GM19467 (cell line): ENCODE results near the gene LCORL.
"Not testable (repeated sequence)": the region's sequence is repeated elsewhere in the genome, so short reads cannot be mapped to it uniquely, and the experiment has no call there.

Experiments
- ATAC-seq: cut with Tn5 transposase; IDR thresholded peaks from one replicate; pipeline ENCODE4 v1.9.1; 2021; ENCODE audit warnings: mild to moderate bottlenecking, moderate library complexity; ENCODE audit not compliant: unreplicated experiment

LCORL gene

DNA sequence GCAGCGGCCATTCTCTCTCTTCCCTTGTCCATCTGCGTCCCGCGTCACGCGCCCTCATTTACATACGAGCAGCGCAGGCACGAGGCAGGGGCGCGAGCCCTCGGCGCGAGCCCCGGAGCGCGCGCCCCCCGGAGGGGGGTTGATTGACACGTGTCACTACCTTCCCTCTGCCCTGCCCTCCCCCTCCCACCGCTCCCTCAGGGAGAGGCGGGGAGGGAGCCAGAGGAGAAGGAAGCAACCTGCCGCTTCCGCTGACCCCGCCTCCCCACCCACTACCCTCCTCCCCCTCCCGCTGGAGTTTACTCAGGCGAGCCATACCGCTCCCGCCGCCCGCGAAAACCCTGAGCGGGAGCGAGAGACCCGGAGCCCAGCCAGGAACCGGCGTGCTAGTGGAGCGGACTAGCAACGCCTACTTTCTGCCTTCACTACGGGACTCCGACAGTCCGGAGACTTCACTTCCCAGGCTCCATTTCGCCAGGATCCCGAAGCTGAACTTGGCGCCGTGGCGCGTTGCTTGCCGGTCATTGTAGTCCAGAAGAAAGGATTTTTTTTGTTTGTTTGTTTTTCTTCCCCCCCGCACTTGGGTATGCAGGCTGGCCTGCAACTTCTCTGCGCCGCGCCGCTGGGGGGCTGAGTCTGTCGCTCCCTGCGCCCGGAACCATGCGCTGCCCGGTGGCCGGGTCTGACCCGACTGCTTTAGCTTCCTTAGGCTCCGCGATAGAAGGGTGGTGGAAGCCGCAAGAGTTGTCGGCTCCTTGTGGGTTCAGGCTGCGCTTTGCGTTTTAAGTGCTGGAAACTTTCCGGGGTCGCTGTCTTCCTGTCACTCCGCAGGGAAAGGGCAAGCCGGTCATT, at the start of gene LCORL:
LCORL (minus strand) TSS at position 36 of the 852 bp plus-strand sequence; CDS start at position 32, 4 bp downstream.
- peak; percentile 72 for ATAC-seq

DNA sequence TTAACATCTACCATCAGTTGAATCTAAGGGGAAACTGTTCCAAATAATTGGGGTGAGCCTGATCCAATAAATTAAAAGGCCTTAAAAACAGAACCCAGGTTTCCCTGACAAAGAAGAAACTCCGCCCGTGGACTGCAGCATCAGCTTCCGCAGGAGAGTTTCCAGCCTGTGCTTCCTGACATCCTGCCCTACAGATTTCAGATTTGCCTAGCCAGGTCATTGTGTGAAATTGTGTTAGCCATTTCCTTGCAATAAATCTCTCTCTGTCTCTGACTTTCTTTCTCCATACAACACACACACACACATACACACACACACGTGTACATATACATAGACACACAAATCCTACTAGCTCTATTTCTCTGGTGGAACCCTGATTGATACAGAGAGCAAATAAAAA, 48.3 kb upstream of the LCORL start:
- ATAC-seq = no peak

DNA sequence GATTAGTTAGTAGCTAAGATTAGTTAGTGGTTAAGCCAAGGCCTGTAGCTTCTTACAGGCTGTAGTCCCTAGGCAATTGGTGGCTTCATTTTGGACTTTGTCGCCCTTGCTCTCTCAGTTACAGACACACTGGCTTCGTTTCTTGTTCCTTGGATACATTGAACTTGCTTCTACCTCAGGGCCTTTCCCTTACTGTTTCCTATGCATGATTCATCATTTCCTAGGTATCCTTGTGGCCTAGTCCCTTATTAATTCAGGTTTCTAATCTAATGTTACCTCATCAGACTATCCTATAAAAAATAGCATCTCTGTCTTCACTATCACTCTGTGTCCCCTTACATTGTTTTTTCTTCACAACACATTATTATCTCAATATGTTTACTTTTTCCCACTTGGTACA, 45.5 kb upstream of the LCORL start:
- no peak for ATAC-seq

- no peak for ATAC-seq
Measured at GRCh38 chr4:18063079-18063478, 41.5 kb upstream of the LCORL start.

DNA sequence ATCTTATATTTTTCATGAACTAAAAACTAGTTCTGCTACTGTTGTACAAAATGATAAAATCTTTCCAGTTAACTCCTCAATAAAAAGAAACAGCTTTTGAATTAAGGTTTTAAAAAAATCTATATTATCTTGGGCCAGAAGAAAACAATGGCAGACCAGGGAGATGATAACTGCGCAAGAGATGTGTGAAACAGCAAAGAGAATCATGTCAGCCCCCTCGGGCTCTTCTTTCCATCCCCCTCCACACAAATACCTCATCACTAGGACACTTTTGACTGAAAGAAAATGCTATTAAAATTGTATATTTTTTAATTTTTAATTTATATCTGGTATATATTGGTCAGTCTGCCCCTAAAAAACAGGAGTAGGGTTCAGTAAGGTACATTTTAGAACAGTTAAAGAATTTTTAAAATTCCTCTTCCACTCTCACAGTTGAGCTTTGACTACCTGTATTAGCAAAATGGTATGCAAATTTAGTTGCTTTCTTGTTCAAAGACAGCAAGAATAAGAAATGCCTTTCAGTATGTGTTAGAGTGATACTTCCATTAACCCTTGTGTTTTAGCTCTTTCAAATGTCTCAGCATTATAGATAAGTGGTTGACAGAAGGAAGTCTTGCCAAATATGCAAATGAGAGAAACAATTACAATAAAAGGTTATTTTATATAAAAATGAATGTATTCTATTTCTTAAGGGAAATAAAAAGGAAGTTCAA, 36.4 kb upstream of the LCORL start:
- ATAC-seq = peak; percentile 62

DNA sequence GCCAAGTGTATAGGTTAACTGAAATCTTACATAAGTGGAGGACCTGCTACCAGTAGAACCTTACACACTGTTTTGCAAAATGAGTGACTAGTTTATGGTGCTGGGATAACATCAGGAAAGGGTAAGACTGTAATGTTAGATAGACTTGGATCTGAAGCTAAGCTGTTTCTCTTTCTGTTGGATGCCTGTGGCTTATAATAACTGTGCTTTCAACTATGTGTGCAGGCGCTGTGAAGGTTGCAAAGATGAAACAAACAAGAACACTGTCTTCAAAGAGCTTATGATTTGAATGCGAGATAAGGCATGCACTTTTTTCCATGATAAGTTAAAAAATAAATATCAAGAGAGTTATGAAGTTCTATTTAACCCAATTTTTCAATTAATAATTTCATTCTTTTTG, 34.5 kb upstream of the LCORL start:
- ATAC-seq = no peak

GRCh38 chr4:18052158-18052557, 30.6 kb upstream of the LCORL start:
- no peak for ATAC-seq

GRCh38 chr4:18051281-18051680, 29.7 kb upstream of the LCORL start:
- no peak for ATAC-seq

GRCh38 chr4:18050448-18050847, 28.9 kb upstream of the LCORL start:
- no peak for ATAC-seq

- ATAC-seq = no peak
Measured at GRCh38 chr4:18049446-18049845, 27.9 kb upstream of the LCORL start.

GRCh38 chr4:18042754-18043153, 21.2 kb upstream of the LCORL start:
- ATAC-seq = no peak

DNA sequence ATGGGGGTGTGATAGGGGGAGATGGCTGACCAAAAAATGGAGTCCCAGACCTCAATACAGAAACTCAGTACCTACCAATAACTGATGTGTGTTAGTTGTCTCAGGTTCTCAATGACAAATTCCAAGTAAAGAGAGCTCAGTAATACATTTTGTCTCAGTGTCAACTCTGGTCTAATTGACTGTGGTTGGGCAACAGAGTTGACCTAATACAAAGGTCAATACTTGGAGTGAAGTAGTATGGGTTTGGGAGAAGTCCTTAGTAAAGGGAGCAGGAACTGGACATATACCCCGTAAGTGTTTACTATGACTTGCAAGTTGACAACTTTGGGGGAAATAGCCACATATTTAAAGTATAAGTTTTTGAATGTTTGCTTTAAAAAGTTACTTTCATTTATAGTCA, 20.5 kb upstream of the LCORL start:
- ATAC-seq = no peak

DNA sequence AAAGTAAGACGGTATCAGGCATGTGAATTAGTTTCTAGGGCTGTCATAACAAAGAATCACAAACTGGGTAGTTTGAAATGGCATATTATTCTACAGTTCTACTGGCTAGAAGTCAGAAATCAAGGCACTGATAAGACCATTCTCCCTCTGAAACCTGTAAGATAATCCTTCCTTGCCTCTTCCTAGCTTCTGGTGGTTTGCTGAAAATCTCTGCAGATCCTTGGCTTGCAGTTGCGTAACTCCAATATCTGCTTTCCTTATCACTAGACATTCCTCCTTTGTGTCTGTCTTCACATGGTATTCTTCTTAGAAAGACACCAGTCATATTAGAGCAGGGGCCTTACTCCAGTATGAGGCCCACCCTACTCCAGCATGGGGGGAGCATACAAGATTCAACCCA, 19.6 kb upstream of the LCORL start:
- no peak for ATAC-seq

DNA sequence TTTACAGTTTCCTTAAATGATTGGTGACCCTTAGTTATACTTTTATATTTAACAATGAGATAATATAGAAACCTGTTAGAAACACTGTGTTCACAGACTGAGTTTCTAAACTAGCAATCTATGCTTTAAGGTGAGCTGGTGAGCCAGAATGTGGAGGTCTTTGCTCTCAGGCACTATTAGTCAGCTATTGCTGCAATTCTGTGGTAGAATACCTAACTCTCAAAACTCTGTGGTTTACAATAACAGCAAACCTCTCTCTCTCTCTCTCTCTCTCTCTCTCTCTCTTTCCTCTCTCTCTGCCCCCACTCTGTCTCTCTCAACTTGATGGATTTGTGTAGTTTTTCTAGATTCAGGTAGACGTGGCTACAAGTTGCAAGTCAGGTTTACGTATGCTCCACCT, 17.6 kb upstream of the LCORL start:
- peak; percentile 77 for ATAC-seq

DNA sequence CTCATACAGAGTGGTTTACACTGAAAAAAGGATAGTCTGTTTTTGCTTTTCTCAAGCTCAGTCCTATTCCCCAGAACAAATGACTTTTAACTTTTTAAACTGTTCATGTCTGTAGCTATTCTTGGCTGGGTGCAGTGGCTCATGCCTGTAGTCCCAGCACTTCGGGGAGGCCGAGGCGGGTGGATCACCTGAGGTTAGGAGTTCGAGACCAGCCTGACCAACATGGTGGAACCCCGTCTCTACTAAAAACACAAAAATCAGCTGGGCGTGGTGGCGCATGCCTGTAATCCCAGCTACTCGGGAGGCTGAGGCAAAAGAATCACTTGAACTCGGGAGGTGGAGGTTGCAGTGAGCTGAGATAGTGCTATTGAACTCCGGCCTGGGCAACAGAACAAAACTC, 14.8 kb upstream of the LCORL start:
- not testable (repeated sequence) for ATAC-seq

DNA sequence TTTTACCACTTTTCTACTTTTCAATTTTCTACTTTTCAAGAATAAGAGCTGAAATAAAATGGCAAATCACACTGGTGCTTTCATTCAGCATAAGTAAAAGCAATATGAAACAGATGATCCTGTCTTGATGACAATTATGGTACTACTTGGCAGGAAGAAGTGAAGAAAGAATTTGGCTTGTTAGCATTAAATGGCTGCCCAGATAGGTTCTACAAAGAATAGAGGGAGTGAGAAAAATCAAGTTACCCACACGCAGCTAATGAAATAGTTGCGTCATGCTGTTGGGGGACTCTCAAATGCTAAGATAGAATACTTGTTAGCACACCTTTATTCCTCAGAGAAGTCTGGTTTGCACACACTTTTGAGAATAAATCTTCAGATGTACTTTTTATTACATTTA, 12.5 kb upstream of the LCORL start:
- no peak for ATAC-seq

- no peak for ATAC-seq
Measured at GRCh38 chr4:18033111-18034085, 11.8 kb upstream of the LCORL start.

- ATAC-seq = no peak
Measured at GRCh38 chr4:18025288-18025687, 3.7 kb upstream of the LCORL start.

GRCh38 chr4:18022572-18023050, 1.1 kb upstream of the LCORL start:
- ATAC-seq = no peak

GRCh38 chr4:18021470-18021719, 160 bp downstream of the LCORL start:
- ATAC-seq = no peak
